ENCODE results near the gene RNF123. TPM values are rescaled to one million over a fixed set of nuclear protein-coding genes. Genes with fewer than 3 reads are reported as not detected.
A peak's percentile ranks its signal among the peaks of the same experiment; 100 is the strongest.
"Not testable (repeated sequence)": the region's sequence is repeated elsewhere in the genome, so short reads cannot be mapped to it uniquely, and the experiment has no call there.

Gene RNF123
- total RNA-seq, 1 experiment from 2014 or later = 40.6 TPM

- TF ChIP-seq CTCF (conservative IDR thresholded peaks at IDR 0.05) = 0 out of 3 replicates have a peak, but pooled peaks have one; percentile 9
- not testable (repeated sequence) for H3K27me3 ChIP-seq (ENCODE audit: insufficient read depth, low read length); H3K27me3 Mint-ChIP-seq (ENCODE audit: low read depth); H3K14ac ChIP-seq (ENCODE audit: insufficient read depth, low read length); H3K4me1 ChIP-seq (ENCODE audit: insufficient read depth, low read length); H3K18ac ChIP-seq (ENCODE audit: insufficient read length, low read depth, low read length); H3K9me3 ChIP-seq (ENCODE audit: control insufficient read depth, low read depth, low read length); H3T11ph ChIP-seq (ENCODE audit: low read length); H2AFZ ChIP-seq (ENCODE audit: low read length); H3K23me2 ChIP-seq (ENCODE audit: insufficient read length, low read depth, low read length, poor library complexity, severe bottlenecking); H3K9me3 Mint-ChIP-seq; H3K27ac ChIP-seq (ENCODE audit: insufficient read length, low read depth, low read length); H2BK120ac ChIP-seq (ENCODE audit: low read depth, low read length, poor library complexity, severe bottlenecking); H4K5ac ChIP-seq (ENCODE audit: insufficient read length, low read depth, low read length); H3K79me1 ChIP-seq (ENCODE audit: insufficient read depth, low read depth, low read length, poor library complexity, severe bottlenecking); H2AK5ac ChIP-seq (ENCODE audit: insufficient read length, low read length); H3K23ac ChIP-seq (ENCODE audit: insufficient read length, low read depth, low read length); H4K20me1 ChIP-seq (ENCODE audit: control insufficient read depth, insufficient read depth, insufficient read length); H2BK5ac ChIP-seq (ENCODE audit: insufficient read length, low read length); H4K8ac ChIP-seq (replicated peaks; ENCODE audit: insufficient read length, low read depth, low read length); H4K91ac ChIP-seq (ENCODE audit: insufficient read length, low read depth, low read length); H3K9ac ChIP-seq (ENCODE audit: extremely low read depth, insufficient read length, low read length); H3K56ac ChIP-seq (ENCODE audit: insufficient read length, low read depth, low read length); H2BK12ac ChIP-seq (ENCODE audit: insufficient read length, low read depth, low read length); H3K79me2 ChIP-seq (ENCODE audit: insufficient read depth, low read length); H3K4ac ChIP-seq (ENCODE audit: low read depth, low read length); H2BK20ac ChIP-seq (ENCODE audit: low read depth, low read length, poor library complexity, severe bottlenecking); H2BK15ac ChIP-seq (ENCODE audit: low read depth, low read length)
- peak overlapping the region; percentile 74 to 86 for H3K4me3 Mint-ChIP-seq
- no CpG with 5 or more reads among the region's 29 CpGs for WGBS (ENCODE audit: extremely low coverage, insufficient read length, low lambda C conversion rate)
- peak; percentile 94 for DNase-seq
- peak overlapping the region in 1 of 3 experiments; percentile 91; a peak in 2 of 7 replicates for H3K27ac Mint-ChIP-seq
- peaks cover 11 to 32% (median 26%) of the 10 kb centered on the region in 3 experiments; a peak in 6 of 7 replicates for H3K36me3 Mint-ChIP-seq (ENCODE audit: insufficient read depth in 1 of 3, low read depth in 3 of 3)
- H3K4me2 ChIP-seq (ENCODE audit: insufficient read depth, insufficient read length, low read length) = peak overlapping the region; percentile 24
- peaks cover 20 to 30% of the 10 kb centered on the region in 2 experiments for H3K4me1 Mint-ChIP-seq
These were observed 3.0 kb upstream of the RNF123 start for GRCh38 chr3:49686346-49686745.

- H4K91ac ChIP-seq (ENCODE audit: insufficient read length, low read depth, low read length); H4K5ac ChIP-seq (ENCODE audit: insufficient read length, low read depth, low read length); H3K56ac ChIP-seq (ENCODE audit: insufficient read length, low read depth, low read length); H3T11ph ChIP-seq (ENCODE audit: low read length); H2BK15ac ChIP-seq (ENCODE audit: low read depth, low read length); H3K4me1 ChIP-seq (ENCODE audit: insufficient read depth, low read length); H3K27me3 Mint-ChIP-seq (ENCODE audit: low read depth); H3K4ac ChIP-seq (ENCODE audit: low read depth, low read length); H2BK5ac ChIP-seq (ENCODE audit: insufficient read length, low read length); H2BK12ac ChIP-seq (ENCODE audit: insufficient read length, low read depth, low read length); H3K79me1 ChIP-seq (ENCODE audit: insufficient read depth, low read depth, low read length, poor library complexity, severe bottlenecking); H3K9me3 Mint-ChIP-seq; H2BK120ac ChIP-seq (ENCODE audit: low read depth, low read length, poor library complexity, severe bottlenecking); H4K8ac ChIP-seq (replicated peaks; ENCODE audit: insufficient read length, low read depth, low read length); H3K23me2 ChIP-seq (ENCODE audit: insufficient read length, low read depth, low read length, poor library complexity, severe bottlenecking); H2AK5ac ChIP-seq (ENCODE audit: insufficient read length, low read length); H3K79me2 ChIP-seq (ENCODE audit: insufficient read depth, low read length); H3K27me3 ChIP-seq (ENCODE audit: insufficient read depth, low read length); H3K9me3 ChIP-seq (ENCODE audit: control insufficient read depth, low read depth, low read length); H2AFZ ChIP-seq (ENCODE audit: low read length); H2BK20ac ChIP-seq (ENCODE audit: low read depth, low read length, poor library complexity, severe bottlenecking); H3K27ac ChIP-seq (ENCODE audit: insufficient read length, low read depth, low read length); H3K23ac ChIP-seq (ENCODE audit: insufficient read length, low read depth, low read length); H4K20me1 ChIP-seq (ENCODE audit: control insufficient read depth, insufficient read depth, insufficient read length): not testable (repeated sequence)
- H3K4me1 Mint-ChIP-seq = peaks cover 20 to 30% of the 10 kb centered on the region in 2 experiments
- Histone ChIP-seq H3K18ac (ENCODE audit: insufficient read length, low read depth, low read length) (peak overlapping the region; percentile 85), H3K4me2 (ENCODE audit: insufficient read depth, insufficient read length, low read length) (peak overlapping the region; percentile 72), H3K14ac (ENCODE audit: insufficient read depth, low read length) (peak overlapping the region; percentile 85), H3K9ac (ENCODE audit: extremely low read depth, insufficient read length, low read length) (peak overlapping the region; percentile 52)
- H3K36me3 Mint-ChIP-seq (ENCODE audit: insufficient read depth in 1 of 3, low read depth in 3 of 3) = peaks cover 11 to 28% (median 26%) of the 10 kb centered on the region in 3 experiments; a peak in 6 of 7 replicates
- DNase-seq = peak; percentile 92
- WGBS (ENCODE audit: extremely low coverage, insufficient read length, low lambda C conversion rate) = no CpG with 5 or more reads among the region's 44 CpGs
- peak overlapping the region; percentile 74 to 86 for H3K4me3 Mint-ChIP-seq
- peak overlapping the region; percentile 44 to 92 (median 74); a peak in 5 of 7 replicates for H3K27ac Mint-ChIP-seq
These were observed 2.5 kb upstream of the RNF123 start for GRCh38 chr3:49686769-49687423.

All from H9 (cell line).